K562 (cell line): ENCODE results near the gene ZNHIT2. TPM values are rescaled to one million over a fixed set of nuclear protein-coding genes. Genes with fewer than 3 reads are reported as not detected.
A peak's percentile ranks its signal among the peaks of the same experiment; 100 is the strongest.

Experiments
- ATAC-seq: fragments of 200-7000 bp; cut with Tn5 transposase; 3 replicates; pipeline ENCODE4 v1.9.1; 2020; ENCODE audit warnings: moderate library complexity
- BruUV-seq: library from RNA; stranded (reverse); fragments of 400-500 nt; replicated peaks from 2 replicates; lab custom pipeline; 2021; lab: Mats Ljungman, UMichigan
- CTCF ChIA-PET: fragments of 300-600 bp; formaldehyde crosslinking; extraction: SDS; loops from one replicate; lab custom pipeline; 2021; ENCODE audit warnings: low intra/inter-chr PET ratio; lab: Yijun Ruan, JAX
- POLR2A ChIA-PET: fragments of 300-600, 350-650 bp; sonication (Branson Sonifier 250); formaldehyde crosslinking; extraction: SDS; loops from one replicate; lab custom pipeline; 2021; ENCODE audit warnings: antibody characterized with exemption, inconsistent platforms; lab: Yijun Ruan, JAX
- DNase-seq, 4 experiments: peaks; one replicate each; pipeline versions ENCODE4 v3.0.0 to v3.0.0-alpha.2; 2011 to 2018; ENCODE audit warnings: low spot score in 3 of 4, mixed read lengths in 3 of 4; ENCODE audit errors: extremely low read depth in 1 of 4
- FAIRE-seq: peaks from 2 replicates; lab custom pipeline; 2011; peaks lifted over from hg19 to GRCh38; lab: Jason Lieb, UNC
- H2AFZ ChIP-seq: 2 replicates; pipeline ENCODE4 v1.6.0; 2011; ENCODE audit warnings: low read depth, low read length, control low read depth, inconsistent platforms
- H3K27ac ChIP-seq: fragments of 200-600 bp; 3 replicates; pipeline ENCODE4 v1.8.0; 2011; ENCODE audit warnings: low read depth, mild to moderate bottlenecking, control low read depth, inconsistent platforms, low read length, moderate library complexity, mixed read lengths; ENCODE audit errors: extremely low read depth
- H3K27me3 ChIP-seq, 2 experiments: fragments of 300-600 bp in 1 of 2; 2 replicates in 1 of 2; 3 replicates in 1 of 2; pipeline versions ENCODE4 v1.6.0 to v1.8.0; 2011; ENCODE audit warnings: inconsistent platforms in 2 of 2, low read length in 2 of 2, mild to moderate bottlenecking in 1 of 2, mixed read lengths in 1 of 2, moderate library complexity in 1 of 2; ENCODE audit not compliant: control insufficient read depth in 2 of 2, insufficient read depth in 2 of 2
- H3K36me3 ChIP-seq: fragments of 300-600 bp; 3 replicates; pipeline ENCODE4 v1.8.0; 2011; ENCODE audit warnings: mild to moderate bottlenecking, low read length, inconsistent platforms; ENCODE audit not compliant: control insufficient read depth, insufficient read depth
- H3K4me1 ChIP-seq, 2 experiments: fragments of 200-600 bp in 1 of 2; replicated peaks in 1 of 2; 2 replicates in 1 of 2; 3 replicates in 1 of 2; pipeline versions ENCODE4 v1.5.1 to v1.8.0; 2011; ENCODE audit warnings: inconsistent platforms in 2 of 2, low read length in 2 of 2, mild to moderate bottlenecking in 1 of 2, mixed read lengths in 1 of 2, moderate library complexity in 1 of 2; ENCODE audit not compliant: control insufficient read depth in 2 of 2, insufficient read depth in 2 of 2
- H3K4me2 ChIP-seq: 2 replicates; pipeline ENCODE4 v1.6.1; 2011; ENCODE audit warnings: low read length, control low read depth, inconsistent platforms, mixed read lengths; ENCODE audit not compliant: insufficient read depth
- H3K4me3 ChIP-seq: fragments of 200-600 bp; sonication (generic), shearing (Covaris generic); 2 replicates; pipeline ENCODE4 v1.5.1; 2016; ENCODE audit warnings: control low read depth, inconsistent platforms
- H3K79me2 ChIP-seq: fragments of 200-600 bp; 3 replicates; pipeline ENCODE4 v1.8.0; 2011; ENCODE audit warnings: low read length, inconsistent platforms; ENCODE audit not compliant: control insufficient read depth, insufficient read depth
- H3K9ac ChIP-seq, 2 experiments: 2 replicates each; pipeline versions ENCODE4 v1.6.0 to v1.6.1; 2011; ENCODE audit warnings: low read depth in 2 of 2, low read length in 2 of 2, control low read depth in 1 of 2, inconsistent platforms in 1 of 2, mild to moderate bottlenecking in 1 of 2, mixed read lengths in 1 of 2; ENCODE audit not compliant: insufficient read depth in 1 of 2
- H3K9me1 ChIP-seq: one replicate; pipeline ENCODE4 v1.6.0; 2011; ENCODE audit warnings: inconsistent platforms, mild to moderate bottlenecking, low read length, moderate library complexity; ENCODE audit not compliant: control insufficient read depth, insufficient read depth
- H3K9me3 ChIP-seq: replicated peaks from 2 replicates; pipeline ENCODE4 v1.5.1; 2011; ENCODE audit warnings: low read depth, low read length, inconsistent platforms; ENCODE audit not compliant: control insufficient read depth, insufficient read depth
- H4K20me1 ChIP-seq: replicated peaks from 2 replicates; pipeline ENCODE4 v1.6.1; 2011; ENCODE audit warnings: low read length, inconsistent platforms, mixed read lengths; ENCODE audit not compliant: control insufficient read depth, insufficient read depth
- CBX2 ChIP-seq: fragments of 200-600 bp; sonication (generic); IDR thresholded peaks from one replicate; pipeline ENCODE4 v1.6.1; 2012; ENCODE audit warnings: mild to moderate bottlenecking, low read length, inconsistent platforms; ENCODE audit not compliant: insufficient read depth, poor library complexity, severe bottlenecking
- EP400 ChIP-seq: fragments of 450-650 bp; IDR thresholded peaks from 2 replicates; pipeline ENCODE4 v1.6.1; 2017; ENCODE audit warnings: antibody characterized with exemption, mild to moderate bottlenecking, moderate library complexity
- HDAC2 ChIP-seq: fragments of 450-650 bp; IDR thresholded peaks from 2 replicates; pipeline ENCODE4 v1.6.1; 2016; ENCODE audit warnings: mild to moderate bottlenecking
- JUND ChIP-seq, 2 experiments: IDR thresholded peaks; 2 replicates in 1 of 2; 3 replicates in 1 of 2; pipeline ENCODE4 v1.6.1; 2011; ENCODE audit warnings: borderline replicate concordance in 2 of 2, low read depth in 2 of 2, low read length in 2 of 2, improper control_type of control experiment in 1 of 2, missing biosample characterization in 1 of 2, missing genetic modification characterization in 1 of 2, missing genetic modification reagents in 1 of 2
- NRF1 ChIP-seq, 2 experiments: fragments of 450-650 bp; IDR thresholded peaks in 1 of 2; conservative IDR thresholded peaks in 1 of 2; 2 replicates each; pipeline ENCODE4 v1.6.1; 2014; ENCODE audit warnings: mild to moderate bottlenecking in 2 of 2
- RBFOX2 ChIP-seq: fragments of 200-400 bp; formaldehyde crosslinking; IDR thresholded peaks from 2 replicates; pipeline ENCODE4 v1.6.1; 2017; ENCODE audit warnings: low read depth, mild to moderate bottlenecking, low read length, moderate library complexity
- ZBED1 ChIP-seq: IDR thresholded peaks from 2 replicates; pipeline ENCODE4 v1.6.1; 2014
- ZNF134 ChIP-seq: fragments of 250-450 bp; sonication (Bioruptor Pico); conservative IDR thresholded peaks from 2 replicates; pipeline ENCODE4 v1.4.0; 2020
- WGBS: fragments of 100-300 bp; shearing (Covaris generic); methylation state at CpG from one replicate; pipeline ENCODE4 v1.1.6; 2016; ENCODE audit warnings: low coverage, mixed read lengths; ENCODE audit not compliant: insufficient coverage; ENCODE audit errors: missing lambda C conversion rate; 5-methylcytosine and 5-hydroxymethylcytosine counted together
- in situ Hi-C: fragments of 300-500 bp; cut with MboI; formaldehyde crosslinking; loops from 4 replicates; pipeline ENCODE4 v1.15.0; 2018; ENCODE audit warnings: inconsistent platforms, mixed read lengths
- intact Hi-C: fragments of 100-400 bp; cut with micrococcal nuclease; formaldehyde crosslinking; loops from 2 replicates; pipeline ENCODE4 v1.14.2; 2022
- polyA plus RNA-seq, 8 experiments: library from polyadenylated mRNA; depleted of rRNA in 4 of 8; stranded (reverse) in 5 of 8; unstranded in 3 of 8; fragments of >200 nt; fragmentation: Nextera tagmentation in 2 of 8; fragmentation: Illumina TruSeq in 1 of 8; extraction: Ambion mirVana in 2 of 8; extraction: Trizol in 1 of 8; gene quantifications; 2 replicates each; pipeline versions ENCODE4 v1.2.1 to v1.2.3, GENCODE V29; 2011 to 2014; ENCODE audit warnings: inconsistent platforms in 1 of 8, missing spikeins in 1 of 8
- total RNA-seq, 7 experiments: library from RNA; depleted of rRNA in 6 of 7; stranded (reverse); fragments of >200 nt in 6 of 7; fragmentation: Illumina TruSeq in 2 of 7; extraction: Trizol in 2 of 7; gene quantifications; 2 replicates each; pipeline versions ENCODE4 v1.2.1 to v1.2.3, GENCODE V29; 2011 to 2021; ENCODE audit warnings: low replicate concordance in 1 of 7
- TF ChIP-seq, protein P1 (sequence below): fragments of 450-650 bp; conservative IDR thresholded peaks from 2 replicates; pipeline ENCODE4 v1.6.1; 2016; ENCODE audit warnings: missing genetic modification characterization, low read depth, mild to moderate bottlenecking, control low read depth, missing compliant biosample characterization
- TF ChIP-seq, protein P2 (sequence below), 2 experiments: IDR thresholded peaks in 1 of 2; conservative IDR thresholded peaks in 1 of 2; 2 replicates each; pipeline ENCODE4 v1.6.1; 2016; ENCODE audit warnings: low read depth in 2 of 2, mild to moderate bottlenecking in 1 of 2, missing compliant biosample characterization in 1 of 2, missing genetic modification characterization in 1 of 2, moderate library complexity in 1 of 2
- TF ChIP-seq, protein P3 (sequence below), 2 experiments: fragments of 450-650 bp; IDR thresholded peaks; 2 replicates each; pipeline ENCODE4 v1.6.1; 2016
- TF ChIP-seq, protein P4 (sequence below), 2 experiments: fragments of 250-450 bp in 1 of 2; fragments of 450-650 bp in 1 of 2; sonication (Bioruptor Pico) in 1 of 2; IDR thresholded peaks; 2 replicates each; pipeline versions ENCODE4 v1.6.1 to v1.8.0; 2016 to 2021; ENCODE audit warnings: mild to moderate bottlenecking in 2 of 2, moderate library complexity in 2 of 2, missing compliant biosample characterization in 1 of 2, missing genetic modification characterization in 1 of 2

ZNHIT2 gene
- total and polyA plus RNA-seq, 9 of the 15 experiments (the other 6 are each of a cell fraction or from before 2014, with no cell fraction given): 0.08 to 39.0 (median 2.5) TPM

DNA sequence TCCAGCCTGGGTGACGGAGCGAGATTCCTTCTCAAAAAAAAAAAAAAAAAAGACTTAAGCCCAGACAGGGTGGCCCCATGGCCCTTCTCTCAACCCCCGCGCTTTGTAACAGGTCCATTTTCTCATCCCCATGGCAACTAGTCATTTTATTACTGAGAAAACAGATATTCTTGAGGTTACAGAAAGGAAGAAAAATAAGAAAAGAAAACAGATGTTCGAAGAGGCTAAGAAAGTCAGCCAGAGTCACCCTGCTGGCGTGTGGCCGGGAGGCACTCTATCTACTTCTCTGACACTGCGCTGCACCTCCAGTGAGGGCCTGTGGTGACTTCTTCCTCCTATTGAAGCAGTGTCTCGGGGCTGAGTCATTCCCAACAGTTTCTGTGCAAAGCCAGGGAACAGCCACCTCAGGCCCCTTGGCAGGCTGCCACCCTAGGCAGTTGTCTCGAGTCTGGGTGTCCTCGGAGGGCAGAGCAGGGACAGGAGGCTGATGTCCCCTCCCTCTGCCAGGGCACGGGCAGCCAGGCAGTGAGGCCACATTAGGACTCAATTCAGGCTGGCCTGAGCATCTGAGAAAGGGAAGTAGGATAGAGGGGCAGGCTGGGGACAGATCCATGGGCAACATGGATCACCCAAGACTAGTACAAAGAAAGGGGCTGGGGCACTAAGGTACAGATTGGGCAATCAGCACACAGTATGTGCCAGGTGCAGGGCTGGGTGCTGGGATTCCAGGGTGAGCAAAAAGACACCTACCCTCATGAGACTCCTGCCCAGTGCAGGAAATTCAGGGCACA lies 33.2 kb upstream of the ZNHIT2 start:
- Histone ChIP-seq H3K4me2 (peak overlapping the region; percentile 68), H3K4me1 (peaks cover 20 to 26% of the 10 kb centered on the region in 2 experiments), H3K27ac (peak overlapping the region; percentile 82), H4K20me1 (no peaks in the 10 kb centered on the region), H2AFZ (peak overlapping the region; percentile 96), H3K9ac (peak overlapping the region; percentile 48 to 89), H3K4me3 (no peak overlapping the region), H3K27me3 (no peaks in the 10 kb centered on the region), H3K36me3 (no peaks in the 10 kb centered on the region), H3K9me3 (no peaks in the 10 kb centered on the region; the same call in 1 of the 2 replicates), H3K9me1 (no peaks in the 10 kb centered on the region), H3K79me2 (no peaks in the 10 kb centered on the region)
- POLR2A ChIA-PET: interaction anchor here (0.8 to 7.6 kb wide), 5 partner anchors 16 to 23 kb away, joined by 3 to 75 read pairs (median 4); partner anchors contain the start of genes SPDYC and SYVN1
- in situ Hi-C loops: no loop called here
- DNase-seq (peak; percentile 63 to 91 (median 76)), FAIRE-seq (peak; percentile 94), ATAC-seq (peak; percentile 98)
- no TSS peak for BruUV-seq
- intact Hi-C loops: no loop called here
- CTCF ChIA-PET: no interaction called here
- WGBS: 12% methylated on average over 12 of the region's 12 CpGs
- TF ChIP-seq ZNF134 (CRISPR knock-in tag) (no peak), HDAC2 (no peak), EP400 (peak; percentile 36; the same call in 1 of the 2 replicates), RBFOX2 (peak; percentile 57), CBX2 (no peak), JUND (IDR thresholded peaks at IDR 0.05; ENCODE audit: borderline replicate concordance, low read depth, low read length) (peak; percentile 90), JUND (tag; IDR thresholded peaks at IDR 0.05; ENCODE audit: borderline replicate concordance, low read depth, low read length) (peak; percentile 88; the same call in 2 of the 3 replicates), ZBED1 (no peak), NRF1 (conservative IDR thresholded peaks at IDR 0.05 in 1 of 2, IDR thresholded peaks at IDR 0.05 in 1 of 2) (peak; percentile 76 to 78)
- TF ChIP-seq, protein P1, sequence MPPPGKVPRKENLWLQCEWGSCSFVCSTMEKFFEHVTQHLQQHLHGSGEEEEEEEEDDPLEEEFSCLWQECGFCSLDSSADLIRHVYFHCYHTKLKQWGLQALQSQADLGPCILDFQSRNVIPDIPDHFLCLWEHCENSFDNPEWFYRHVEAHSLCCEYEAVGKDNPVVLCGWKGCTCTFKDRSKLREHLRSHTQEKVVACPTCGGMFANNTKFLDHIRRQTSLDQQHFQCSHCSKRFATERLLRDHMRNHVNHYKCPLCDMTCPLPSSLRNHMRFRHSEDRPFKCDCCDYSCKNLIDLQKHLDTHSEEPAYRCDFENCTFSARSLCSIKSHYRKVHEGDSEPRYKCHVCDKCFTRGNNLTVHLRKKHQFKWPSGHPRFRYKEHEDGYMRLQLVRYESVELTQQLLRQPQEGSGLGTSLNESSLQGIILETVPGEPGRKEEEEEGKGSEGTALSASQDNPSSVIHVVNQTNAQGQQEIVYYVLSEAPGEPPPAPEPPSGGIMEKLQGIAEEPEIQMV (tag): no peak
- TF ChIP-seq, protein P2, sequence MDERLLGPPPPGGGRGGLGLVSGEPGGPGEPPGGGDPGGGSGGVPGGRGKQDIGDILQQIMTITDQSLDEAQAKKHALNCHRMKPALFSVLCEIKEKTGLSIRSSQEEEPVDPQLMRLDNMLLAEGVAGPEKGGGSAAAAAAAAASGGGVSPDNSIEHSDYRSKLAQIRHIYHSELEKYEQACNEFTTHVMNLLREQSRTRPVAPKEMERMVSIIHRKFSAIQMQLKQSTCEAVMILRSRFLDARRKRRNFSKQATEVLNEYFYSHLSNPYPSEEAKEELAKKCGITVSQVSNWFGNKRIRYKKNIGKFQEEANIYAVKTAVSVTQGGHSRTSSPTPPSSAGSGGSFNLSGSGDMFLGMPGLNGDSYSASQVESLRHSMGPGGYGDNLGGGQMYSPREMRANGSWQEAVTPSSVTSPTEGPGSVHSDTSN (CRISPR knock-in tag; IDR thresholded peaks at IDR 0.05; ENCODE audit: low read depth): no peak
- TF ChIP-seq, protein P2 (tag; conservative IDR thresholded peaks at IDR 0.05; ENCODE audit: low read depth): peak; percentile 67
- TF ChIP-seq, protein P3, sequence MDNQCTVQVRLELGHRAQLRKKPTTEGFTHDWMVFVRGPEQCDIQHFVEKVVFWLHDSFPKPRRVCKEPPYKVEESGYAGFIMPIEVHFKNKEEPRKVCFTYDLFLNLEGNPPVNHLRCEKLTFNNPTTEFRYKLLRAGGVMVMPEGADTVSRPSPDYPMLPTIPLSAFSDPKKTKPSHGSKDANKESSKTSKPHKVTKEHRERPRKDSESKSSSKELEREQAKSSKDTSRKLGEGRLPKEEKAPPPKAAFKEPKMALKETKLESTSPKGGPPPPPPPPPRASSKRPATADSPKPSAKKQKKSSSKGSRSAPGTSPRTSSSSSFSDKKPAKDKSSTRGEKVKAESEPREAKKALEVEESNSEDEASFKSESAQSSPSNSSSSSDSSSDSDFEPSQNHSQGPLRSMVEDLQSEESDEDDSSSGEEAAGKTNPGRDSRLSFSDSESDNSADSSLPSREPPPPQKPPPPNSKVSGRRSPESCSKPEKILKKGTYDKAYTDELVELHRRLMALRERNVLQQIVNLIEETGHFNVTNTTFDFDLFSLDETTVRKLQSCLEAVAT (IDR thresholded peaks at IDR 0.05): 0 out of 4 replicates have a peak, but pooled peaks of 1 of the 2 experiments have one; percentile 25
- TF ChIP-seq, protein P4, sequence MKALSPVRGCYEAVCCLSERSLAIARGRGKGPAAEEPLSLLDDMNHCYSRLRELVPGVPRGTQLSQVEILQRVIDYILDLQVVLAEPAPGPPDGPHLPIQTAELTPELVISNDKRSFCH (CRISPR knock-in tag; IDR thresholded peaks at IDR 0.05): no peak
- TF ChIP-seq, protein P4 (tag; IDR thresholded peaks at IDR 0.05): 0 out of 2 replicates have a peak, but pooled peaks have one; percentile 23
